GM23338 (cell line): Measurements from ENCODE around the gene SQSTM1. TPM values are rescaled to one million over a fixed set of nuclear protein-coding genes. Genes with fewer than 3 reads are reported as not detected.

Source experiments
- ATAC-seq: fragments of 200-7000 bp; cut with Tn5 transposase; 3 replicates; pipeline ENCODE4 v1.9.1; 2020
- DNase-seq: peaks from one replicate; pipeline ENCODE4 v3.0.0-alpha.2; 2015; ENCODE audit warnings: low spot score
- H2AFZ ChIP-seq: fragments of 200-600 bp; sonication (generic); 2 replicates; pipeline ENCODE4 v1.8.0; 2016; ENCODE audit warnings: antibody characterized with exemption, mild to moderate bottlenecking, moderate library complexity
- H3F3A ChIP-seq: fragments of 200-600 bp; sonication (generic); replicated peaks from 2 replicates; pipeline ENCODE4 v1.8.0; 2017; ENCODE audit warnings: antibody characterized with exemption, mixed run types, low read depth
- H3K27ac ChIP-seq: fragments of 200-600 bp; sonication (generic); 2 replicates; pipeline ENCODE4 v1.6.1; 2016; ENCODE audit warnings: low read depth
- H3K27me3 ChIP-seq: fragments of 200-600 bp; sonication (generic); 2 replicates; pipeline ENCODE4 v1.8.0; 2016; ENCODE audit warnings: mild to moderate bottlenecking, mixed run types, moderate library complexity; ENCODE audit not compliant: insufficient read depth
- H3K36me3 ChIP-seq: fragments of 200-600 bp; sonication (generic); 2 replicates; pipeline ENCODE4 v1.8.0; 2016; ENCODE audit warnings: mild to moderate bottlenecking; ENCODE audit not compliant: insufficient read depth
- H3K4me1 ChIP-seq: fragments of 200-600 bp; sonication (generic); 2 replicates; pipeline ENCODE4 v1.8.0; 2016; ENCODE audit warnings: mild to moderate bottlenecking, moderate library complexity; ENCODE audit not compliant: insufficient read depth
- H3K4me2 ChIP-seq: fragments of 200-600 bp; sonication (generic); 2 replicates; pipeline ENCODE4 v1.7.1; 2017; ENCODE audit warnings: mixed run types
- H3K4me3 ChIP-seq: fragments of 200-600 bp; sonication (generic); 2 replicates; pipeline ENCODE4 v1.6.1; 2016; ENCODE audit warnings: mixed run types
- H3K79me2 ChIP-seq: fragments of 200-600 bp; sonication (generic); replicated peaks from 2 replicates; pipeline ENCODE4 v1.8.0; 2017; ENCODE audit warnings: mild to moderate bottlenecking; ENCODE audit not compliant: insufficient read depth
- H3K9me2 ChIP-seq: fragments of 200-600 bp; sonication (generic); 2 replicates; pipeline ENCODE4 v1.8.0; 2017; ENCODE audit not compliant: insufficient read depth
- H4K20me1 ChIP-seq: fragments of 200-600 bp; sonication (generic); replicated peaks from 2 replicates; pipeline ENCODE4 v1.8.0; 2017; ENCODE audit warnings: mild to moderate bottlenecking; ENCODE audit not compliant: insufficient read depth
- H3K27ac Mint-ChIP-seq: 2 replicates; pipeline ENCODE4 v1.8.0; 2020; ENCODE audit warnings: inconsistent platforms, mild to moderate bottlenecking, moderate library complexity, mixed read lengths
- H3K27me3 Mint-ChIP-seq: 3 replicates; pipeline ENCODE4 v1.8.0; 2022; ENCODE audit warnings: low read depth, mild to moderate bottlenecking, moderate library complexity, mixed read lengths, inconsistent platforms; ENCODE audit not compliant: insufficient read depth, poor library complexity
- H3K36me3 Mint-ChIP-seq: 3 replicates; pipeline ENCODE4 v1.8.0; 2021; ENCODE audit warnings: low read depth, mild to moderate bottlenecking, inconsistent platforms, moderate library complexity, mixed read lengths
- H3K4me1 Mint-ChIP-seq: 3 replicates; pipeline ENCODE4 v1.8.0; 2020; ENCODE audit warnings: mild to moderate bottlenecking, inconsistent platforms, mixed read lengths
- H3K4me3 Mint-ChIP-seq: 3 replicates; pipeline ENCODE4 v1.8.0; 2021; ENCODE audit warnings: moderate library complexity, mild to moderate bottlenecking, inconsistent platforms, mixed read lengths
- H3K9me3 Mint-ChIP-seq: 3 replicates; pipeline ENCODE4 v1.8.0; 2020; ENCODE audit warnings: moderate library complexity, mild to moderate bottlenecking, inconsistent platforms, mixed read lengths
- CREB1 ChIP-seq: fragments of 250-450 bp; sonication (Bioruptor Pico); IDR thresholded peaks from 2 replicates; pipeline ENCODE4 v1.5.0; 2020; ENCODE audit warnings: low read depth, mild to moderate bottlenecking, moderate library complexity
- CTCF ChIP-seq, 2 experiments: fragments of 200-600 bp in 1 of 2; sonication (generic) in 1 of 2; conservative IDR thresholded peaks; 2 replicates each; pipeline versions ENCODE4 v1.5.1 to v1.6.1; 2016 to 2017; ENCODE audit warnings: antibody characterized with exemption in 2 of 2, low read depth in 2 of 2, mild to moderate bottlenecking in 2 of 2, moderate library complexity in 1 of 2
- ETS1 ChIP-seq: IDR thresholded peaks from 2 replicates; pipeline ENCODE4 v1.6.1; 2016; ENCODE audit warnings: antibody characterized with exemption
- JUNB ChIP-seq: IDR thresholded peaks from one replicate; pipeline ENCODE4 v1.6.1; 2016; ENCODE audit warnings: antibody characterized with exemption; ENCODE audit not compliant: unreplicated experiment
- NANOG ChIP-seq: IDR thresholded peaks from 2 replicates; pipeline ENCODE4 v1.6.1; 2016; ENCODE audit warnings: antibody characterized with exemption, borderline replicate concordance
- REST ChIP-seq: IDR thresholded peaks from one replicate; pipeline ENCODE4 v1.6.1; 2018; ENCODE audit warnings: antibody characterized with exemption; ENCODE audit not compliant: unreplicated experiment
- STAT1 ChIP-seq: IDR thresholded peaks from one replicate; pipeline ENCODE4 v1.6.1; 2016; ENCODE audit warnings: antibody characterized with exemption; ENCODE audit not compliant: unreplicated experiment
- ZNF114 ChIP-seq: fragments of 250-450 bp; sonication (Bioruptor Pico); IDR thresholded peaks from 2 replicates; pipeline ENCODE4 v1.5.0; 2020; ENCODE audit warnings: mild to moderate bottlenecking, moderate library complexity
- ZNF331 ChIP-seq: fragments of 250-450 bp; sonication (Bioruptor Pico); IDR thresholded peaks from 2 replicates; pipeline ENCODE4 v1.5.0; 2020; ENCODE audit warnings: low read depth, mild to moderate bottlenecking, moderate library complexity
- polyA plus RNA-seq: library from polyadenylated mRNA; unstranded; fragments of >200 nt; fragmentation: Nextera tagmentation; extraction: Ambion mirVana; gene quantifications from 2 replicates; pipeline ENCODE4 v1.2.1, GENCODE V29; 2016
- total RNA-seq: library from RNA; depleted of rRNA; stranded (reverse); fragments of >200 nt; shearing (Covaris generic); gene quantifications from 2 replicates; pipeline ENCODE4 v1.2.3, GENCODE V29; 2014

SQSTM1 gene
- total and polyA plus RNA-seq, 2 experiments from 2014 or later = 58.0 to 92.6 TPM

- peaks cover 40% of the 10 kb centered on the region for H3K36me3 Mint-ChIP-seq
- no peaks in the 10 kb centered on the region for H3K4me1 Mint-ChIP-seq
- H3K27ac ChIP-seq = no peak overlapping the region
- no peak overlapping the region for H3K4me3 ChIP-seq
- H3K27me3 ChIP-seq = no peaks in the 10 kb centered on the region
- H2AFZ ChIP-seq = no peak overlapping the region
- DNase-seq (no peak), ATAC-seq (no peak)
- H3K27me3 Mint-ChIP-seq = peaks cover 4% of the 10 kb centered on the region
- TF ChIP-seq CTCF (conservative IDR thresholded peaks at IDR 0.05; ENCODE audit: low read depth in 2 of 2) = no peak
- TF ChIP-seq REST = no peak
- TF ChIP-seq NANOG = no peak
- no peak for TF ChIP-seq STAT1
- TF ChIP-seq CREB1 (CRISPR knock-in tag) = no peak
- no peak for TF ChIP-seq ETS1
- peaks cover 3% of the 10 kb centered on the region; the same call in 1 of the 2 replicates for H3F3A ChIP-seq
- H3K9me2 ChIP-seq = no peaks in the 10 kb centered on the region
- H3K9me3 Mint-ChIP-seq = no peaks in the 10 kb centered on the region
- H3K4me1 ChIP-seq = no peaks in the 10 kb centered on the region
- peaks cover 15% of the 10 kb centered on the region for H4K20me1 ChIP-seq
- H3K79me2 ChIP-seq = no peaks in the 10 kb centered on the region
- no peak overlapping the region for H3K27ac Mint-ChIP-seq
- H3K4me2 ChIP-seq = no peak overlapping the region
- no peak overlapping the region for H3K4me3 Mint-ChIP-seq
- peaks cover 16% of the 10 kb centered on the region for H3K36me3 ChIP-seq
These were observed 40.3 kb upstream of the SQSTM1 start for GRCh38 chr5:179780362-179780761.

- H3K36me3 ChIP-seq = 0 out of 2 replicates have a peak, but pooled peaks cover 6% of the 10 kb centered on the region
- H2AFZ ChIP-seq = no peak overlapping the region
- H3K4me1 ChIP-seq = no peaks in the 10 kb centered on the region
- H3K9me2 ChIP-seq = no peaks in the 10 kb centered on the region
- Mint-ChIP-seq H3K4me3 (no peak overlapping the region), H3K36me3 (peaks cover 27% of the 10 kb centered on the region), H3K9me3 (no peaks in the 10 kb centered on the region), H3K27ac (no peak overlapping the region), H3K27me3 (peaks cover 4% of the 10 kb centered on the region), H3K4me1 (no peaks in the 10 kb centered on the region)
- no peaks in the 10 kb centered on the region for H3K79me2 ChIP-seq
- no peak for DNase-seq
- ATAC-seq = no peak
- peaks cover 10% of the 10 kb centered on the region for H4K20me1 ChIP-seq
- H3K27ac ChIP-seq = no peak overlapping the region
- peaks cover 3% of the 10 kb centered on the region; the same call in 1 of the 2 replicates for H3F3A ChIP-seq
- no peak overlapping the region for H3K4me2 ChIP-seq
- H3K4me3 ChIP-seq = no peak overlapping the region
- TF ChIP-seq REST (no peak), ETS1 (no peak), JUNB (no peak), ZNF331 (CRISPR knock-in tag) (no peak), ZNF114 (CRISPR knock-in tag) (no peak)
- no peaks in the 10 kb centered on the region for H3K27me3 ChIP-seq
These were observed 38.9 kb upstream of the SQSTM1 start for GRCh38 chr5:179781846-179782245.
